ENCODE results near the gene NPY4R.
"Not testable (repeated sequence)": the region's sequence is repeated elsewhere in the genome, so short reads cannot be mapped to it uniquely, and the experiment has no call there.

Gene NPY4R

GRCh38 chr10:46468119-46468809 is 2.5 kb upstream of the NPY4R start:
- H3K4me3 ChIP-seq (ENCODE audit: low read depth, low read length): not testable (repeated sequence)
- 0 out of 2 replicates have a peak, but pooled peaks have one; percentile 11 for TF ChIP-seq CTCF (IDR thresholded peaks at IDR 0.05; ENCODE audit: borderline replicate concordance, insufficient read depth, low read depth, low read length)

GRCh38 chr10:46463608-46464007 is 2.1 kb downstream of the NPY4R start:
- not testable (repeated sequence) for H3K4me3 ChIP-seq (ENCODE audit: low read depth, low read length)

DNA sequence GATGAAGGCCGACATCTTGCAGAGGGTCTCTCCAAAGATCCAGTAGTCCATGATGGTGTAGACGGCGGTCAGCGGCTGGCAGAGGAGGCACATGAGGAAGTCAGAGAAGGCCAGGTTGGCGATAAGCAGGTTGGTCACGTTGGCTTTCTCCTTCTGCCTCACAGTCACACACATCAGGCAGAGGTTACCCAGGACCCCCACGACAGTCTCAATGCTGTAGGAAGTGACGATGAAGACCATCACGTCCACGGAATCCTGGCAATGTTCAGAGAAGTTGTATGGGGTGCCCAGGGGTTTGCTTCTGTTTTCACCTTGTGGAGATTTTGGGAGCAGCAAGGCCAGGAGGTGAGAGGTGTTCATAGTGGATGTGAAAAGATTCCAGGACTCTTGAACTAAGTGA is 3.5 kb downstream of the NPY4R start:
- not testable (repeated sequence) for H3K4me3 ChIP-seq (ENCODE audit: low read depth, low read length)

DNA sequence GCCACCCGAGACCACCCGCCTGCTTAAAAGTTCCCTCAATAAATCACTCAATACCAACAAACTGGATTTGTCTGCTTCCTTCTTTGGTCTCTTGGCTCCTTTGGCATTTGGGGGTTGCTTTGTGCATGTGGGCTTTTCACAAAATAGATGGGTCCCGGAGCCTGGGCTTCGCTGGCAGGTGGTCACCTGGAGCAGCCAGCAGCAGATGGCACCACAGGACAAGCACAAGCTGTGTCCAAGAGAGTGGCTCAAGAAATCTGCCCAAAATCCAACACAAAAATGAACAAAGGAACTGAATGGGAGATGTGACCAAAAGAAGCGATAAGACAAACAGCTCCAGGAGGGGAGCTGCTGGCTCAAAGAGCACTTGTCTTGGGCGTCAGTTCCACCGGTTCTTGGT is 6.2 kb downstream of the NPY4R start:
- not testable (repeated sequence) for H3K4me3 ChIP-seq (ENCODE audit: low read depth, low read length)

- not testable (repeated sequence) for H3K4me3 ChIP-seq (ENCODE audit: low read depth, low read length)
Measured at GRCh38 chr10:46457071-46457470, 8.7 kb downstream of the NPY4R start.

- H3K4me3 ChIP-seq (ENCODE audit: low read depth, low read length): not testable (repeated sequence)
Measured at GRCh38 chr10:46455992-46456391, 9.8 kb downstream of the NPY4R start.

- not testable (repeated sequence) for H3K4me3 ChIP-seq (ENCODE audit: low read depth, low read length)
Measured at GRCh38 chr10:46451365-46451764, 14.4 kb downstream of the NPY4R start.

GRCh38 chr10:46450829-46451228 is 14.9 kb downstream of the NPY4R start:
- H3K4me3 ChIP-seq (ENCODE audit: low read depth, low read length): not testable (repeated sequence)

DNA sequence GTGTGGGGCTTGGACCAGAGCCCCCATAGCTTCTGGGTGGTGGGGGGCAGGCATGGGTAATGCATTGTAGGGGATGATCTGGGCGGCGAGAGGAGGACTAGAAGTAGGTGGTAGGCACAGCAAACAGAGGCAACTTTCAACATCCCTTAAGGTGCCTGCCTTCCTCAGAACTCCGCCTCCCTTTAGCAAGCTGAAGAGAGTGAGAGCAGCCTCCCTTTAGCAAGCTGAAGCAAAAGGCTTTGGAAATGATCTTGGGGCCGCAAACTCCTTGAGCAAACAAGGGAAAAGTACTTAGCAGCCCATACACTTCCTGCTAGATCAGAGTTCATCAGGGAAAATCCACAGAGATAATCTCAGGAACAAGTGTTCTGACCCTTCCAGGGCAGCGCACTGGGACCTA is 18.3 kb downstream of the NPY4R start:
- H3K4me3 ChIP-seq (ENCODE audit: low read depth, low read length): not testable (repeated sequence)

DNA sequence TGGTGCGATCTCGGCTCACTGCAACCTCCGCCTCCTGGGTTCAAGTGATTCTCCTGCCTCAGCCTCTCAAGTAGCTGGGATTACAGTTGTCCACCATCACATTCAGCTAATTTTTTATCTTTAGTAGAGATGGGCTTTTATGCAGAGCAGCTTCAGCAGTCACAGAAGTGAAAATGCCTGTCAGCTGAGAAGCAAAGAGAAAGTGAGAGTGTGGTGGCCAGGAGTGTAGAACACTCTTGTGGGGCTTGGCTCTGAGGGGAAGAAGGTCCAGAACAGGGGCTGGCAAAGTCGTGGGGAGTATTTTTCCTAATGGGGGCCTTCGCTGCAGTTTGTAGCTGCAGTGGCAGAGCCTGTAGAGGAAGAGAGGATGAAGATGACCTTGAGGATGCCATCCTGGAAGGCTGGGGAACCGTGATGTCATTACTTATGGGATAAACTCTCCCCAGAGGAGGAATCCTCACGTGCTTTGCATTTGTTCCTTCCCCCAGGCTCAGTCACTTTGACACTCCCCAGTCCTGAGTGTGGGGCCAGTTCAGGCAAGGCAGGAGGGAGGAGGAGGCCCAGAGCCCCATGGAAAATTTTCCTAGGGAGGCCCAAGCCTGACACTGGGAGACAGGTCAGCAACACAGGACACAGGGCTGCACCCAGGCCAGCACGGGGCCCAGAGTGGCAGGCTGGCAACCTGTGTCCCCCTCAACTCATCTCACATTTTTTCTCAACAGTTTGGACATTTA is 20.2 kb downstream of the NPY4R start:
- H3K4me3 ChIP-seq (ENCODE audit: low read depth, low read length): not testable (repeated sequence)

- H3K4me3 ChIP-seq (ENCODE audit: low read depth, low read length): not testable (repeated sequence)
Measured at GRCh38 chr10:46443422-46443821, 22.3 kb downstream of the NPY4R start.

DNA sequence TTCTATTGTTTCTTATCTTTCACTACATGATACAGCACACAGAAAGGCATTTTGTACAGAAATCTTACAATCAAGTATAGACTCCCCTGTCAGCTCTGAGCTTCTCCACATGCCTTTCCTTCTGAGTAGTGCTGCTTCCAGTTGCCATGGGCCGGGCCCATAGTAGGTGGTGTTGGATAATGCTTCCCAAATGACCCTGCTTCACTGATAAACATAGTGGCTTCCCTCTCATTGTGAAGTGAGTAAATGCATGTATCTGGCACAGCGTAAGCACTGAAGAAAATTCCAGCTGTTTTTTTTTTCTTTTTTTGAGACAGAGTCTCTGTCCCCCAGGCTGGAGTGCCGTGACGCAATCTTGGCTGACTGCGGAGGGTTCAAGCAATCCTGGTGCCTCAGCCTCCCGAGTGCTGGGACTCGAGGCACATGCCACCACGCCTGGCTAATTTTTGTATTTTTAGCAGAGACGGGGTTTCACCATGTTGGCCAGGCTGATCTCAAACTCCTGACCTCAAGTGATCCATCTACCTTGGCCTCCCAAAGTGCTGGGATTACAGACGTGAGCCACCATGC is 23.0 kb downstream of the NPY4R start:
- H3K4me3 ChIP-seq (ENCODE audit: low read depth, low read length): not testable (repeated sequence)

- not testable (repeated sequence) for H3K4me3 ChIP-seq (ENCODE audit: low read depth, low read length)
Measured at GRCh38 chr10:46441837-46442278, 23.9 kb downstream of the NPY4R start.

DNA sequence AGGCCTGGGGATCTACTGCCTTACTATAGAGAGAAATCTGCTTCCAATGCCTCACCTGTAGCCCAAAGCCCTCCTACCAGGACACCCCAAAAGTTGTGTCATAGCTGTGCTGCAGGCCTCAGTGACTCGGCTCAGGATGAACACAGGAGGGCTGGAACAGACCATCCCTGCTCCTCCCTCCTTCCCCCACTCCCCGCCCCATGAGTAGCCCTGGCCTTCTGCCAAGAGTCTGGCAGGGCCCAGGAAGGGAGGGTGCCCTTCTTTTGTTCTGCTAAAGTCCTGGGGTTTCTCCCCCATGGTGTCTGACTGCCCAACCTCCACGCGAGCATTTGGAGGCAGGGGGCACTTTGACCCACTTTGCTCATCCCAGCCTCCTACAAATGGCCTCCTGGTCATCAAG is 24.8 kb downstream of the NPY4R start:
- H3K4me3 ChIP-seq (ENCODE audit: low read depth, low read length): not testable (repeated sequence)

- H3K4me3 ChIP-seq (ENCODE audit: low read depth, low read length): not testable (repeated sequence)
Measured at GRCh38 chr10:46423550-46423949, 42.2 kb downstream of the NPY4R start.

DNA sequence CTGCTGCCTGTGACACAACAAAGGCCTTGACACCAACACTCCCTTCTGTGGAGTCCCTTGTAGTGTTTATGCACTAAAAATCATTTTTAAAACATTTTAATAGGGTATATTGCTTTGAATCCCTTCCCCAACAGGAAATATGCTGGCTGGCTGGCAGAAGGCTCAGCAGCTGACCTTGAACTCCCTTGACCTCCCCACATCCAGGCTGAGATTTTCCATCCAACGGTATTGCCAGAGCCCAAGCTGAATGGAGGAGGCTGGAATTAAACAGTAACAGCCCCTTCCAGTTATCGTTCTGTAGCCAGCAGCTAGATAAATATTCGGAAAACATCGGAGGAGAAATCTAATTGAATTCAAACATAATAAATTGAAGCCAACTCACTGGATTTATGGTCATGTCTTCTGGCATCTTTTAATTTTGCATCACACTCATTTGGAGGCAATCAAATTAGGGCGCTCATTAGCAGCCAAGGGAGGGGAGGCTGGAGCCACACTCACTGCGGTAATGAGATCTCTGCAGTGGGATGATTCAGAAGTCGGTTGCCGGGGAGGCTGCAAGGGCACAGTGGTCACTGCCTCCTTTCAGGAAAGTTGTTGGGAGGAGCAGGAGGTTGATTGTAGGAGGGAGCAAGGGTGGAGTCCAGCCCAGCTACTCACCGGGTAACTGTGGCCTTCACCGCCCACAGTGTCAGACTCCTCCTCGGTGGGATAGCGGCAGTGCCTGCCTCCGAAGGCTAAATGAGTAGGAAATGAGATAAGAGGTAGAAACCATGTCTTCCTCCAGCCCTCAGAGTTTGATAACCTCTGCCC is 46.0 kb downstream of the NPY4R start:
- not testable (repeated sequence) for H3K4me3 ChIP-seq (ENCODE audit: low read depth, low read length)

GRCh38 chr10:46418283-46418682 is 47.5 kb downstream of the NPY4R start:
- not testable (repeated sequence) for H3K4me3 ChIP-seq (ENCODE audit: low read depth, low read length)

DNA sequence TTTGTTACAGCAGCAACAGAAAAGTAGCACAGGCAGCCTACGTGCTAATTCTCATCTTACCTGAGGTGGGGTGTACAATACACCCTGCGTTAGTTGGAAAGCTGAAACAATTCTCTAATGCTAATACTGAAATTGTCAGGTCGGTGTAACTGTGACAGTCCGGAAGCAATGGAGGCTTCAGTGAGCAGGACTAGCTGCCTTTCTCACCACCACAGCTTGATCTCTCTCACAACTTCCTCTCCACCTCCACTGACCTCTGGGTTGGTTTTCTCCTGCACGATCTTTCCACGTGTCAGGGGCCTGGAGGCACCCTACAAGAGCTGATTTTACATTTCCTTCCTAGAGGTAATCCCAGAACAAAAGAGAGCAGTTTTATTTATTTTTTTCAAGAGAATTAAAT is 50.5 kb downstream of the NPY4R start:
- H3K4me3 ChIP-seq (ENCODE audit: low read depth, low read length): not testable (repeated sequence)

GRCh38 chr10:46412665-46413064 is 53.1 kb downstream of the NPY4R start:
- H3K4me3 ChIP-seq (ENCODE audit: low read depth, low read length): not testable (repeated sequence)

All from GM12875 (cell line).